Brain pericyte (primary cell): ENCODE measurements around the gene SH3RF2.
A peak's percentile ranks its signal among the peaks of the same experiment; 100 is the strongest.

Experiments
- DNase-seq: peaks from one replicate; pipeline ENCODE4 v3.0.0-alpha.2; 2012; ENCODE audit warnings: low read depth, low spot score

The SH3RF2 gene

DNA sequence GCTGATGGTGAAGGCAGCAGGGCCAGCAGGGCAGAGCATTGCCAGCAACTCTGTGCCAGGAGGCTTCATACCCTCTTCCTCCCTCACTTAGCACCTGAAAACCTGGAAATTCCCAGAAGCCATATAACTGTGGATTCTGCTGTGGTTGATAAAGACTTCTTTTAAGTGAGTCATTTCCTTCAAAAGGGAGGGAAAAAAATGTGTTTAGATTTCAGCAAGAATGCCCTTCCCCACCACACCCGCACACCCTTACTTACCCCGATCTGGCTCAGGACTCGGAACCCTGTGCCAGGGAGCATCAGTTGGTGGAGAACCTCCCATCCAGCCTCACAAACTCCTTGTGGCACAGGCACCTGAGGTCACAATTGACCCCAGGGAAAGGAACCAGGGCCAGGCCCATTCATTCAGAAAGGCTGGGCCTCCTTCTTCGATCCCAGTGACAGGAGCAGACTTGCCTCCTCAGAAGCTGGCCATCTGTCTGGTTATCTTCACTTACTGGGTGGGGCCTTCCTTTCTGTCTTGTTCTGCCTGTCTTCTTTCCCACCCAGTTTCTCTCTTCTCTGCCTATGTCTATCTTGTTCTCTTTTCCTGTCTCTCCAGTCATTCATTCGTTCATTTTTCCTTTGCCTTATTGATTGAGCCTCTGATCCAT, 106.4 kb downstream of the SH3RF2 start:
- DNase-seq: no peak

DNA sequence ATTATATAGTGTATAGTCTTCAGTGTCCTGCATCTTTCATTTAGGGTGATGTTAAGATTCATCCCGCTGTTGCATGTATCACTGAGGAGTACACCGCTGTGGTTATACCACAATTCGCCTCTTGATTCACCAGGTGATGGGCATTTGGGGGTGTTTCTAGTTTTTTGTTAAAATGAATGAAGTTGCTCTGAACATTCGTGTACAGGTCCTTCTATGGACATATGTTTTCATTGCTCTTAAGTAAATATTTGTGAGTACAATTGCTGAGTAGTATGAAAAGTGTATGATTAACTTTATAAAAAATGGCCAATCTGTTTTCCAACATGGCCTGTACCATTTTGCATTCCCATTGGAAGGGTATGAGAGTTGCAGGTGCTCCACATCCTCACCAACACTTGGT, 107.3 kb downstream of the SH3RF2 start:
- DNase-seq: no peak

DNA sequence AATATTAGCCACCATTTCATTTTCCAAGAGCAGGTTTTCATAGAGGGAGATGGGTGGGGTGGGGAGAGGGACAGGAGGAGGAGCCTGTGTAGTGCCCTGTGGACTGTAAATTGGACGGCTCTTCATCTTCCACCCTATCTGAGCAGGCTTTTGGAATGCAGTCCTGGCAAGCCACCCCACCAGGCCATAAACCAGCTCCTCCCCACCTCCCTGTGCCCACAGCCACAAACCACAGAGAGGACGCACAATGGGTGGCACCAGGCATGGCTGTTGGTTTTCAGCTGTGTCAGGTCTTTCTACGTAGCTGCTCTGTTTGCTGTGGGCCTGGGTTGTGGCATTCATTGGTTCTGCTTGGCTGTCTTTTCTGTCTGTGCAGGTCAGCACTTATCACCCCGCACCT, 111.0 kb downstream of the SH3RF2 start:
- no peak for DNase-seq

DNA sequence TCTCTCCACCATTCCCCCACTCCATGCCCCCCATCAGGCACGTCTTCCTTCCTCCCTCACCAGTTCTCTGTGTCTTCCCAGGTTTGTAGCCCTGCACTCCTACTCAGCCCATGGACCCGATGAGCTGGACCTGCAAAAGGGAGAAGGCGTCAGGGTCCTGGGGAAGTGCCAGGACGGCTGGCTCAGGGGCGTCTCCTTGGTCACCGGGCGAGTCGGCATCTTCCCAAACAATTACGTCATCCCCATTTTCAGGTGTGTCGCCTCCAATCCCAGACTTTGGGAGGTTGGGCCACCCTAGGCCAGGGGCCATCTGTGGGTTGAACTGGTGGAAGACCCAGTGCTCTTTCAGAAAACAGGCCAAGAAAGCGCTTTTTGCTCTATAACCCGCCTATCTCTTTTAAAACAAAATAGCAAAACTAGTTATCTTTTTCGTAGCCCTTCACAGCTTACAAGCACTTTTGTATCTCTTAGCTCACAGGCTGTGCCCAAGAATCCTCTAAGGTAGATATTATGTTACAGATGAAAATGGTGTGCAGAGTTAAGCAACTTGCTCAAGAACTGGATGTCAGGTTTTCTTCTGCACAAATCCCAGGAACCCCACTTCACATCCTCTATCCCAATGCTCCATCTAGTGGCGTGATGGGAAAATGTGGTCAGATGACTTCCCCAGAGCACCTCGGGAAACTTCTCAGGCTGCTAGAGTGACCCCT, 112.8 kb downstream of the SH3RF2 start:
- DNase-seq: peak; percentile 40

DNA sequence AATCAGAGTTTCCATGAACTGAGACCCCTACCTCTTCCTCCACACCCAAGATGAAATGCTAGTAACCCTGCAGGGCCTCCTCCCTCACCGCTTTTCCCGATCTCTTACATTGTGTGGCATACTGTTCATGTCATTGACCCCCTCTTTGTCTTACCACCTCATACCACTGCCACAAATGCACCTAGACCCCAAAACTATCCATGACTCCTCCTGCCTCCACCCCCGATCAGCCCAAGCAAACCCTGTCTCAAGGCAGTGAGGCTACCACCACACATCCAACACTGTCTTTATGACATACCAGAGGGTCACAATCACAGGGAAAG, 113.3 kb downstream of the SH3RF2 start:
- no peak for DNase-seq

DNA sequence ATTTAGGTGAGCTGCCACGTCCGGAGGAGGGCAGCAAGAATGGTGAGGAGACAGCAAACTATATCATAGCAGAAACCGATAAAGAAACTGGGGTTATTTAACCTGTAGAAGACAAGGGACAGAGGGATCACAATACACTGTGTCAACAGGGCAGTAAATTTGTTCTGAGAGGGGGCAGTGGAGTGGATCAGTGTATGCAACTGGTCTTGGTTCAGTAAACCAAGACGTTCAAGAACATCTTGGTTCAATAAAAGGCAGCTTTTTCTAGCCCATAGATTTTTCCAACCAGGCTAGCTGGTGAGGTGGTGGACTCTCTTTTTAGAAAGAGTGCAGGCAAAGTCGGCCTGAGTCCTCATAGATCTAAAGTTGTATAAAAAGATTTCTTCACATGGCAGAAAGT, 113.7 kb downstream of the SH3RF2 start:
- DNase-seq: no peak

DNA sequence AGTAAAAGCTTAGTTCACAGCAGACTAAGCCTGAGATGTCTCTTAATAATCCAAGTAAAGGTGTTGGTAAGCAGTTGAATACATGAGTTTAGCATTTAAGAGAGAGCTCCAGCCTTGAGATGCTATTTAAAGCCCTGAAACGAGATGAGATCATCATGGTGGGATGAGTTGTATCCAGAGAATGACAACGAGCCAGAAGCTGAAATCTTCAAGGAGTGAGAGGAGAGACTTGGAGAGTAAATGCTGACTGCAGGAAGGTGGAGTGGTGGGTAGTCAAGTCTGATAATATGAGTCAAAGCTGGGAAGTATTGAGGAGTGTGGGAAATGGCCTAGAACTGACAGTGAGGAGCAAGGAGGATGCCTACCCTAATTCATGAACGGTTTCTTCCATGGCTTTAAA, 115.3 kb downstream of the SH3RF2 start:
- no peak for DNase-seq

DNA sequence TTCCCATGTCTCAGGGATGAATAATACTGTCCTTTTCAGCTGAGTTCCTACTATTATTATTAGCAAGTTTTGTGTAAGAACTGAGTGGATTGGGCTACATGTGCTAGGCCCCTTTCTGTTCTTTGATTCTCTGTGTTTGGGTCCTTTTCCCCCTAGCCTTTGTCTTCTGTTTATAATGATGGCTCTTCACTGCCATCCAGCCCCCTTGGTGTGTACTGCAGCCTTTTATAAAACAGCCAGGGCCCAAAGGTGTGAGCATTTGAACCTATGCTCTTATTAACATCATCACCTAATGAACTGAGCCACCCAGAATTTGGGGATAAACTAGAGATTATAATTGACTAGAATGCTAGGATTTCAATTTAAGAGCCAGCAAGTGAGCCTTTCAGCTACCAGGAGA, 116.4 kb downstream of the SH3RF2 start:
- DNase-seq: no peak

DNA sequence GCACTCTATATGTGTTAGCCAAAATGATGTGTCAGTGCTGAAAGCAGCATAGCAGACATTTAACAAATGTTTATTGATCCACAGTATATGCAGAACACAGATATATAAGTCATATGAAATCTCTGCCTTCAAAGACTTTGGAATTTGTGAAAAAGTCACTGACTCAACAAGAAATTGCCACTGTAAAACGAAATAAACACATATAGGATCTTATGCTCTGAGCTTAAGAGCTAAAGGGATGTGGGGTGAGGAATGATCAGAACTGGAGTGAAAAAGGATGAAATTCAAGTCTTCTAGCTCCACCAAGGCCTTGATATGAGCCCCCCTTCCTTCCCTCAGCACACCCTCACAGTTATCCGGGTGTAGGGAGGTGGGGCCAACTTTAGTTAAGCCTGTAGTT, 119.1 kb downstream of the SH3RF2 start:
- DNase-seq: peak; percentile 10

DNA sequence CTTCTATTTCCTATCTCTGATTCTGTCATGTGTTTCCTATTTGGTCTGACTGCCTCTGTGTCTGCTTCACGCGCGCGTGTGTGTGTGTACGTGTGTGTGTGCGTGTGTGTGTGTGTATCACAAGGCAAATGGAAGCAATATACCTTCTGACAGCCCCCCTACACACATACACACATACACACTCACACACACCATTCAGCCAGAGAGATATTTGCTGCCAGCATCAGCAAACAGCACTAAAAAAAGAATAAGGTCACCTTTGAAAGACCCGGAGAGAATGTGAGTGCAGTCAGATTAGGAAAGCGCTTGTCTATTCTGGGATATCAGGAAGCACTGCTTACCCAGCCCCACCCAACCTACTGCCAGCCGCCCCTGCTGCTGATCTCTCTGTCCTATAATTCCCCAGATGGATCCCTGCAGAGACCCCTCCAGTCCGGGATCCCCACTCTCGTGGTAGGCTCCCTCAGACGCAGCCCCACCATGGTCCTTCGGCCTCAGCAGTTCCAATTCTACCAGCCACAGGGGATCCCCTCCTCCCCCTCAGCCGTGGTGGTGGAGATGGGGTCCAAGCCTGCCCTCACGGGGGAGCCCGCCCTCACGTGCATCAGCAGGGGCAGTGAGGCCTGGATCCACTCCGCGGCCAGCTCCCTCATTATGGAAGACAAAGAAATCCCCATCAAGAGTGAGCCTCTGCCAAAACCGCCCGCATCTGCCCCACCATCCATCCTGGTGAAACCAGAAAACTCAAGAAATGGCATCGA, 123.3 kb downstream of the SH3RF2 start:
- DNase-seq: no peak

DNA sequence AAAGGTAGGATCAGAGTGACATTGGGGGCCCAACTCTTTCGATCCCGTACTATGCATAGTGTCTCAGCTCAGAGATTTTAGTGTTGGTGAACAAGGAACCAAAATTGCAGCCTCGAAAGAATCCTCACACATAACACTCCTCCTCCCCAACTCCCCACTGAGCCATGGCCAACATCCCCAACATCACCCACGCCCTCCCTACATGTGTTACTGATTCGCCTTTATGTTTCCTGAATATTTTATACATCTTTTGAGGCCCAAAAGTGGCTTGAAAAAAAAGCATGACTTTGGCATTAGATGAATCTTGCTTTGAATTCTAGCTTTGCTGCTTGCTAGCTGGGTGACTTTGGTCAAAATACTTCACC, 123.8 kb downstream of the SH3RF2 start:
- DNase-seq: no peak

DNA sequence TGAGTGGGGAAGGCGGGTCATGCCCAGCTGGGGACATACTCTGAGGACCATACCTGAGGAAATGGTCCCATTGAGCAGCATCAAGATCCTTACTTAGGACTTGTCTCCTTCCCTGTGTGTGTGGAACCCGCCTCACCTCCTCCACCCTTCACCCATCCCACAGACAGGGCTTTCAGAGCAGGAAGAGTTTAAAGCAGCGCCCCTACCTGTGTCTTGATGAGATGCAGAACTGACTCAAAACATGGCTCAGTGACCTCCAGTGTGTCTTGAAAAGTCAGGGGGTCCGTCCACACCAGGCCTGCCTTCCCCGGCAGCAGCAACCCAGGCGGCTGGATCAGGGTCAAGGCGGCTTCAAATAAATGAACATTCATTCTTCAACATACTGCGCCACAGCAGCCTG, 130.6 kb downstream of the SH3RF2 start:
- no peak for DNase-seq

DNA sequence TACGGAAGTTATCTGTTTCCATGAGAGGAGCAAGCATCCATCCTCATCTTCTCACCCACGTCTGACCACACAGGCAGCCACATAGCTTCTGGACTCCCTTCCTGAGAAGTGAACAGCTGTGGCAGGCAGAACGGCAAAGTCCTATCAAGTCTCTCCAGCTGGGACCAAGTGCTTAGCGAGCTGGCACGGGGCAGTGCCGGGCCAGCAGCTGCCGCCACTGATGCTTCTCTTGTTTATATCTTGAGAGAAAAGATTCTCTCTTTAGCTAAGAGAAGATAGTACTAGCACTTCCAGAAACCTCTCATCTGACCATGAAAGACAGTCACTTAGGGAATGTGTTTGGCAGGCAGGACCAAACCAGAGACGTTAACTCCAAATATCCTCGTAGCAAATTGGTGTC, 131.8 kb downstream of the SH3RF2 start:
- no peak for DNase-seq

DNA sequence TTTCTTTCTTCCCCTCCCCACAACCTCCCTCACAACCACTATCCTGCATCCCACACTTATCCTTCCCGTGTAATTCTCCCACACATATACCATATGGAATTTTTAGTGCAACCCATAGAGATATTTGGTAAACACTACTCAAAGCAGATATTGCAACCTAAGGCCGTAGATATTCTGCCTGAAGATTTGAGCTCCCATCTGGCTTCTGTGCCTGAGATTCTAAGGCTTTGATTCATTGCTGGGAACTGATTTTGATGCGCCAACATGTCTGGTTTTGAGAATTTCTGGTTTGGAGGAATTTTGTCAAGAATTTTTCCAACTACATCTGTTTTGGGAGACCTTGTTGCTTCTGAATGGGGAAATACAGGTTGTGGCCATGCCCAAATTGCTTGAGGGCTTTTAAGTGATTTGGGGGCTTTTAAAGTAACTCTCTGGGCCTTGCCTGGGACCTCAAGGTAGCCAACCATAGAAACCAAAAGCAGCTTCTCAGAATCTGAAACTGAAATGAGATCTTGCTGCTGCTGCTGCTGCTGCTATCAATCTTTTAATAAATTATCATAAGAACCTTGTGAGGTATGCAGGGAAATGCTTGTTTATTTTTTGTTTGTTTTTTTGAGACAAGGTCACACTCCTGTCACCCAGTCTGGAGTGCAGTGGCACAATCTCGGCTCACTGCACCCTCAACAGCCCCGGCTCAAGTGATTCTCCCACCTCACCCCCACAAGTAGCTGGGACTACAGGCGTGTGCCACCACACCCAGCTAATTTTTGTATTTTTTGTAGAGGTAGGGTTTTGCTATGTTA, 132.8 kb downstream of the SH3RF2 start:
- no peak for DNase-seq

DNA sequence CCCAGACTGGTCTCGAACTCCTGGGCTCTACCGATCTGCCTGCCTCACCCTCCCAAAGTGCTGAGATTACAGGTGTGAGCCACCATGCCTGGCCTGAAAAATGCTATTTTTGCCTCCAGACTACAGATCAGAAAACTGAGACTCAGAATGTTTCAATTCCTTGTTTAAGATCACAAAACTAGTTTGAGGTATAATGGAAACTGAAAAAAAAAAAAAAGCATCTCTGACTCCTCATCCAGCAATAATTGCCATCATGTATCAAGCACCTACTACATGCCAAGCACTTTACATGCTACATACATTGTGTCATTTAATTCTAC, 133.4 kb downstream of the SH3RF2 start:
- DNase-seq: no peak

DNA sequence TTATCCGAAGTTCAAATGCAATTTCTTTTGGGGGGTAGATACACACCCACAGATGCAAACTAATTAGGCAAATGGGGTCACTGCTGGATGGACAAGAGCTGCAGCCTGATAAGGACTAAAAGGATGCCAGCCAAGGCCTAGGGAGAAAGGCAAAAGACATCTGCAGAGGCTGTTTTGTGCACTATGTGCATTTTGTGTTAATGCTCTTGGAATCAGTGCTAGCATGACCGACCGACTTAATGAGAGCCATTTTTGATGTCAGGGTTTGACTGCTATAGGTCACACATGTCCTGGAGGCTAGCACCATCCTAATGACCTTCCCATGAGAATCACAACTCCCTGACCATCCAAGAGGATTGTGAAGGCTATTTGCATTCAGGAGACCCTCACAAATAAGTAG, 134.4 kb downstream of the SH3RF2 start:
- no peak for DNase-seq

DNA sequence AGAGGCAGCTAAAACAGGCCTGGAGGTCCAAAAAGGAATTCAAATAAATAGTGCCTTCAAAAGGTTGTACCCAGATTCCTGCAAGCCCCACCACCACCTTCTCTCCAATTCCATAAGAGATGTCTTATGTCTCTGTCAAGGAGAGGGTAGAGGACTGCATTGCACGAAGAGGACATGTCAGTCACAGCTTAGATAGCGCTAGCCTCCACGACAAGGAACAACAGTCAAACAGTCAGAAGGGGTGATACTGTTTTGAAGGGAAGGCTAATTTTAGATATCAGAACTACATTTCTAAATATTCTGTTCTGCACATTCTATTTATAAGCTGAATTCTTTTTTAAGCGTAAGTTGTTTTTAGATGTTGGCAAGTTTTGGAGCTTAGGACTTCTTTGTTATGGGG, 134.8 kb downstream of the SH3RF2 start:
- DNase-seq: no peak

DNA sequence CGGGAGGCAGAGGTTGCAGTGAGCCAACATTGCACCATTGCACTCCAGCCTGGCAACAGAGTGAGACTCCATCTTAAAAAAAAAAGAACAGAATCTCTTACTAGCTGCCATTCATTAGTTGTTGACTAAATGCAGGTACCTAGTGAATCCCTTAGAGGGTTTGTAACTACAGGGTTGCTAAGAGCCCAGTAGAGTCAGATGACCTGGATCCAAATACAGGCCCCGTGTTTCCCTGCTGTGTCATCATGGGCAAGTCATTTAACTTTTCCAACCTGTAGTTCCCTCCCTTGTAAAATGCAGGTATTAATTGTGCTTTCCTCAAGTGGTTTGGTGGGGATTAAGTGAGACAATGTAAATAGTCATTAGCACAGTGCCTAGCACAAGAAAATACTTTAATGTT, 136.2 kb downstream of the SH3RF2 start:
- no peak for DNase-seq

DNA sequence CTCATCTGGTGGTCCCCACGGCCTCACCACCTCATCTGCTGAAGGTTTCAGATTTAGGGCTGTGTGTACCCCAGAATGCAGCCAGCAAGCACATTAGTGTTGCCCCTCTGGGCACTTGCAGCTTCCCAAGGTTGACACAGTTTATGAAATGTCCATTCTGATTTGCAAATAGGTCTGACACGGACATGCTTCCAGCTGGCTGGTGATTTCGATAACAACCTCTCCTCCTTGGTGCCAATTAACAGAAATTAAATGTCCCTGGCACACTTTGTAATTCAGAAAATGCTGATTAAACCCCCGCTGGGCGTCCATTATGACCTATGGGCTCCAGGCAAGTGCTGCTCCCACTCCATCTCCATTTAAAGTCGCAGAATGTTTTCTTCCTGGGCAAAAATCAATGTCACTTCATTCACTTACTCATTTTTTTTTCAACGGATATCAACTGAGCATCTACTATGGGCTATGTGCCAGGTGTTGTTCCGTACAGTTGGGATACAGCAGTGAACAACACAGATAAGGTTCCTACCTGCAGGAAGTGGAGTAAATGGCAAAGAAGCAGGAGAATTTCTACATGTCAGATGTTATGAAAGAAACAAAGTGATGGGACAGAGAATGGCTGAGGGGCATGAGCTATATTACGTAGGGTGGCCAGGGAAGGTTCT, 137.0 kb downstream of the SH3RF2 start:
- no peak for DNase-seq

DNA sequence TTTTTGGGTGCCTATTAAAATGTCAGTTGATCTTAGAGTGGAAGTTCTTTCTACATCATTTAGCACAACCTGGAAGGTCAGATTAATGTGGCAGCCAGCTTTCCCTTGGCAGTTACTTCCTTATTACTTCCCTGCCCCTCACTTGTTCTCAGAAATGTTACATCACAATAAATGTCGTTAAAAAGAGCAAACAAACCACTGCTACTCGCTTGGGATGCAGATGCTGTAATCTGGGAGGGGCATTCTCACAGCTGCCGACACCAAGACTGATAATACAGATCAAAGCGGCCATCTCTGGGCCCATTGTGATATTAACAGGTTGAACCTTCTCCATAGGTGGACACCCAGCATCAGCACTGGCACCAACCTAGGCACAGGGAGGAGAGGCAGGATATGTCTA, 139.7 kb downstream of the SH3RF2 start:
- DNase-seq: no peak

DNA sequence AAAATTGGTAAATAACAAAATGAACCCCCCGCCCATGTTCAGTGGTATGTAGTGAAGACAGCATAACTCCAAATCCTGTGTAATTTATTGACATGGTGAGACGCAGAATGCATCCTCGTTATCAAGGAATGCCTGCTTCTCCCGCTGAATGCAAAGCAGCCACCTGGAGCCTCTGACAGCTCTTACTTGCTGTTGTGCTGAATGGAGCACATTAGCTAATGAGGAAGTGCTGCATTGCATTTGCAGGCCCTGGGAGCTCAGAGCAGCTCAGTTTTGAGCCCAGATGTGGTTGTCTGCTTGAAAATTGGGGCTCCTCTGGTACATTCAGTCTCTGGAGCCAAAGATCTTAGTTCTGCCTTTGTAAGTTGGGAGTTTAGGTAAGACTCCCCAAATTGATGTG, 140.1 kb downstream of the SH3RF2 start:
- DNase-seq: no peak

DNA sequence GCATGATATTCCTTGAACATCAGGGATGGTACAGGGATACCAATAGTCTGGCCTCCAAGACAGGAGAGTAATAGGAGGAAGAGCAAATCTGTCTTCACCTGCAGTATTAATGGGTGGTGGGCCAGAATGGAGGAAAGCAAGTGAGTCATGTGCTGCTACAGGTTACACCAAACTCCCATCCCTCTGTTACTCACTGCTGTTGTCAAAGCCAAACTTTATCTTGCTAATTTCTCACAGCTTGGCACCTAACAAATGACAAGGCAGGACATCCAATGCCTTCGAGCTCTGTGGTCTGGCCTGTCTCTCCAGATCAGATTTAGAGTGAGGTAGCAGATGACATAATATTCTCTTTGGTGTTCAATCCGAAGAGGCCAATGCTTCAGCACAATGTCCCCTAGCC, 142.2 kb downstream of the SH3RF2 start:
- DNase-seq: no peak
